Hepatocyte (in vitro differentiated cells): Measurements from ENCODE around the gene PDLIM5. TPM values are rescaled to one million over a fixed set of nuclear protein-coding genes. Genes with fewer than 3 reads are reported as not detected.
A peak's percentile ranks its signal among the peaks of the same experiment; 100 is the strongest.

ENCODE experiments used
- DNase-seq: peaks from one replicate; pipeline ENCODE4 v3.0.0-alpha.2; 2016; ENCODE audit warnings: low spot score
- H2AFZ ChIP-seq: fragments of 200-600 bp; sonication (generic); 2 replicates; pipeline ENCODE4 v1.6.0; 2016; ENCODE audit warnings: antibody characterized with exemption, mild to moderate bottlenecking
- H3K27ac ChIP-seq: fragments of 200-600 bp; sonication (generic); 2 replicates; pipeline ENCODE4 v1.5.1; 2016; ENCODE audit warnings: mild to moderate bottlenecking
- H3K27me3 ChIP-seq: fragments of 200-600 bp; sonication (generic); 2 replicates; pipeline ENCODE4 v1.6.1; 2016
- H3K36me3 ChIP-seq: fragments of 200-600 bp; sonication (generic); replicated peaks from 2 replicates; pipeline ENCODE4 v1.5.1; 2016; ENCODE audit warnings: low read depth; ENCODE audit not compliant: insufficient read depth
- H3K4me1 ChIP-seq: fragments of 200-600 bp; sonication (generic); 2 replicates; pipeline ENCODE4 v1.5.1; 2016; ENCODE audit warnings: mild to moderate bottlenecking, moderate library complexity; ENCODE audit not compliant: insufficient read depth
- H3K4me2 ChIP-seq: fragments of 200-600 bp; sonication (generic); 2 replicates; pipeline ENCODE4 v1.6.0; 2016
- H3K4me3 ChIP-seq: fragments of 200-600 bp; sonication (generic); 2 replicates; pipeline ENCODE4 v1.5.1; 2016; ENCODE audit warnings: mild to moderate bottlenecking
- H3K79me2 ChIP-seq: fragments of 200-600 bp; sonication (generic); 2 replicates; pipeline ENCODE4 v1.6.0; 2017; ENCODE audit warnings: mild to moderate bottlenecking
- H3K9me2 ChIP-seq: fragments of 200-600 bp; sonication (generic); replicated peaks from 2 replicates; pipeline ENCODE4 v1.6.0; 2017; ENCODE audit warnings: mild to moderate bottlenecking; ENCODE audit not compliant: insufficient read depth
- H3K9me3 ChIP-seq: fragments of 200-600 bp; sonication (generic); 2 replicates; pipeline ENCODE4 v1.5.1; 2016; ENCODE audit warnings: low read depth, mild to moderate bottlenecking
- H4K20me1 ChIP-seq: fragments of 200-600 bp; sonication (generic); 2 replicates; pipeline ENCODE4 v1.6.0; 2016; ENCODE audit warnings: mild to moderate bottlenecking; ENCODE audit not compliant: insufficient read depth, poor library complexity, severe bottlenecking
- EZH2 ChIP-seq: fragments of 200-600 bp; sonication (generic); IDR thresholded peaks from 2 replicates; pipeline ENCODE4 v1.6.1; 2016; ENCODE audit warnings: antibody characterized with exemption, mild to moderate bottlenecking, borderline replicate concordance
- EZH2phosphoT487 ChIP-seq: fragments of 200-600 bp; sonication (generic); IDR thresholded peaks from one replicate; pipeline ENCODE4 v1.6.1; 2018; ENCODE audit warnings: antibody characterized with exemption, mild to moderate bottlenecking, low read depth, moderate library complexity; ENCODE audit not compliant: unreplicated experiment, severe bottlenecking
- WGBS: methylation state at CpG from one replicate; pipeline ENCODE4 v1.1.6; 2016; ENCODE audit warnings: low lambda C conversion rate; ENCODE audit errors: missing lambda C conversion rate; 5-methylcytosine and 5-hydroxymethylcytosine counted together
- polyA plus RNA-seq: library from polyadenylated mRNA; unstranded; fragments of >200 nt; fragmentation: Nextera tagmentation; extraction: Ambion mirVana; gene quantifications from 2 replicates; pipeline ENCODE4 v1.2.1, GENCODE V29; 2016
- total RNA-seq: library from RNA; depleted of rRNA; stranded (reverse); fragments of >200 nt; gene quantifications from 2 replicates; pipeline ENCODE4 v1.2.3, GENCODE V29; 2014
- TF ChIP-seq, protein P1 (sequence below): fragments of 200-600 bp; sonication (generic); IDR thresholded peaks from 2 replicates; pipeline ENCODE4 v1.5.1; 2016; ENCODE audit warnings: antibody characterized with exemption, mild to moderate bottlenecking; ENCODE audit not compliant: poor library complexity

The PDLIM5 gene
- total and polyA plus RNA-seq, 2 experiments from 2014 or later, result 97.1 to 121 TPM

DNA sequence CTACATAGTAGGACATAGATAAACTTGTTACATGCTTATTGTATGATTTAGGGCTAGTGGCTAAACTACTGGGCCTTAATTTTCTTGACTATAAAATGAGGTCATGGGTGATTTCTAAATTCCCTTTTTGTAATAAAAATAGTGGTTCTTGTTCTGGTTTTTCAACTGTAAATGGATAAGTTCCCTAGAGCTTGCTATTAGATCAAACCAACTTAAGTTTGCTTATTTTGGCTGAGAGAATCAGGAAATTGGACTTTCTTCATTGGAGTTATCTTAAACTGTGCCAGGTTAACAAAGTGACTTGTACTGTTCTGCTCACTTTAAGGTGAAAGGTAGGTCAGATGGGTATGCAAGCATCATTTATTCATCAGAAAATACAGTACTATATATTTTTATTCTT, 78.3 kb downstream of the PDLIM5 start:
- Histone ChIP-seq H3K36me3 (no peaks in the 10 kb centered on the region), H3K4me3 (no peak overlapping the region), H3K4me1 (peaks cover 7% of the 10 kb centered on the region), H3K9me3 (no peaks in the 10 kb centered on the region), H3K79me2 (peaks cover 17% of the 10 kb centered on the region), H4K20me1 (no peaks in the 10 kb centered on the region), H3K9me2 (no peaks in the 10 kb centered on the region), H2AFZ (no peak overlapping the region), H3K27ac (no peak overlapping the region), H3K4me2 (no peak overlapping the region), H3K27me3 (no peaks in the 10 kb centered on the region)
- TF ChIP-seq, protein P1, sequence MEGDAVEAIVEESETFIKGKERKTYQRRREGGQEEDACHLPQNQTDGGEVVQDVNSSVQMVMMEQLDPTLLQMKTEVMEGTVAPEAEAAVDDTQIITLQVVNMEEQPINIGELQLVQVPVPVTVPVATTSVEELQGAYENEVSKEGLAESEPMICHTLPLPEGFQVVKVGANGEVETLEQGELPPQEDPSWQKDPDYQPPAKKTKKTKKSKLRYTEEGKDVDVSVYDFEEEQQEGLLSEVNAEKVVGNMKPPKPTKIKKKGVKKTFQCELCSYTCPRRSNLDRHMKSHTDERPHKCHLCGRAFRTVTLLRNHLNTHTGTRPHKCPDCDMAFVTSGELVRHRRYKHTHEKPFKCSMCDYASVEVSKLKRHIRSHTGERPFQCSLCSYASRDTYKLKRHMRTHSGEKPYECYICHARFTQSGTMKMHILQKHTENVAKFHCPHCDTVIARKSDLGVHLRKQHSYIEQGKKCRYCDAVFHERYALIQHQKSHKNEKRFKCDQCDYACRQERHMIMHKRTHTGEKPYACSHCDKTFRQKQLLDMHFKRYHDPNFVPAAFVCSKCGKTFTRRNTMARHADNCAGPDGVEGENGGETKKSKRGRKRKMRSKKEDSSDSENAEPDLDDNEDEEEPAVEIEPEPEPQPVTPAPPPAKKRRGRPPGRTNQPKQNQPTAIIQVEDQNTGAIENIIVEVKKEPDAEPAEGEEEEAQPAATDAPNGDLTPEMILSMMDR, result no peak
- TF ChIP-seq EZH2, result no peak
- TF ChIP-seq EZH2phosphoT487, result no peak
- DNase-seq, result no peak

DNA sequence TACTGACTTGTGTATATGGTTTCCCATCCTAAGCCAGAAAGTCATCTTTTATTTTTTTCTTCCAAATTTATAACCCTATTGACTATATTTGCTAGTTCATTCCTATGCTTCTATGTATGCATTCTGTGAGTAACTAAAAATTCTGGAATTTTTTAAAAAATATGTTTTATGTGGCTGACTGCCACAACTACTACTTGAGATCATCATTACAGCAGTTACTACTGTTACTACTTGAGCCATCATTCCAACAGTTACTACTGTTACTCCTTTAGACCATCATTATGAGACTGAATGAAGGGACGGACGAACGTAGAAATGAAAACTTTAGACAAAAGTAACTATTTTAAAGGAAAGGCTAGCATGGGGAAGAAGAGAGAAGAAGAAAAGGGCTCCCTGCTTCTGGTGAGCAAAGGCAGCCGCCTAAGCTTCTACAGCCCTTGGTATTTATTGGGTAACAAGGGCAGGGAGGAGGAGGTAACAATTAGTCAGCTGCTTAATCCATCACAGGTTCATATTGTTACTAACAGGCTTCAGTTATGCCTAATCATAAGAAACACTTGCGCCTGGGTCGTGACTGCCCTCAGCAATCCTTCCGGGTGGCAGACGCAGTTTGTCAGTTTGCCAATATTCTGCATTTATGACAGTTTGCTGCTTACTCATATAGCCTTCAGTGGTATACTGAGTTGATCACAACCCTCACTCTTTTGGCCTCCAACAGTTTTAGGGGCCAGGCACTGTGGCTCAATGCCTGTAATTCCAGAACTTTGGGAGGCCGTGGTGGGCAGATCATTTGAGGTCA, 80.4 kb downstream of the PDLIM5 start:
- Histone ChIP-seq H3K4me3 (no peak overlapping the region), H3K79me2 (peaks cover 28% of the 10 kb centered on the region), H3K9me3 (no peaks in the 10 kb centered on the region), H3K27me3 (no peaks in the 10 kb centered on the region), H3K36me3 (no peaks in the 10 kb centered on the region), H3K27ac (no peak overlapping the region), H2AFZ (no peak overlapping the region), H3K9me2 (no peaks in the 10 kb centered on the region), H3K4me1 (peaks cover 19% of the 10 kb centered on the region), H4K20me1 (no peaks in the 10 kb centered on the region), H3K4me2 (no peak overlapping the region)
- WGBS, result 83% methylated on average over 9 of the region's 9 CpGs
- TF ChIP-seq EZH2phosphoT487 (no peak), EZH2 (no peak)
- TF ChIP-seq, protein P1, result no peak
- no peak for DNase-seq

DNA sequence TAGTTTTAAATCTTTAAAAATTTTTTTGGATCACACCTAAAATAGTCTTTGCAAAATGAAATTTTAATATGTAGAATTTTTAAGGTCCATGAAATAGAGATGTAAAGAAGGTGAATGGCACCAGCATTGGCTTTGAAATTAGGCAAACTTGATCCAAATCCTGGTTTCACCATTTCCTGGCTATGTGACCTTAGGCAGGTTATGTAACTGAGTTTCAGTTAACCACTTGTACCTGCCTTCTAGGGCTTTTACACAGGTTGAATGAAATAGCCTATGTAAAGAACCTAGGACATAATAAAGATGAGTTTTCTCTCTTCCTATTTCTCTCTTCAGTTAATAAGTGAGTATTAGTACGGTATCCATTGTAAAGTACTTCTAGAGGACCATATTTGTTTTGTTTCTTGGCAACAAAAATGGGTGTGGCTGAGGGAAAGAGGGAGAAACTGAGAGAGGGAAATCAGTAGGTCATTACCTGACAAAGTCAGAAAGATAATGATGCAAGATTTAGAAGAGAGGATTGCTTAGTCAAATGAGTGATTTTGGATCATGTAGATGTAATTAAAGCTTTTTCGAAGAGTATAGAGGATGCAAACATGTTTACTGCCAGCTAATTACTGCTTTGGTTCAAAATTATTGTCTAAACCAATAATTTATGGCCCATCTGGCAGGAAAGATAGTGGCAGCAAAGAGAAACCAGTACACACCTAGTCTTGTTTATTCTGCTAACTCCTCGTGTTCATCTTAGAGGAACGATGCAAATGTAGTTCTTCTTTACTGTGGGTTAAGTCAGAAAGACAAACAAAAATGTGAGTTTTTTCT, 81.9 kb downstream of the PDLIM5 start:
- Histone ChIP-seq H3K36me3 (no peaks in the 10 kb centered on the region), H3K4me3 (no peak overlapping the region), H4K20me1 (no peaks in the 10 kb centered on the region), H3K27ac (peak overlapping the region; percentile 59), H3K9me2 (no peaks in the 10 kb centered on the region), H3K79me2 (peaks cover 38% of the 10 kb centered on the region), H3K9me3 (no peaks in the 10 kb centered on the region), H3K27me3 (no peaks in the 10 kb centered on the region), H3K4me1 (peaks cover 30% of the 10 kb centered on the region), H3K4me2 (peak overlapping the region; percentile 45), H2AFZ (no peak overlapping the region)
- no peak for DNase-seq
- no peak for TF ChIP-seq EZH2
- TF ChIP-seq, protein P1, result no peak
- no peak for TF ChIP-seq EZH2phosphoT487
- WGBS, result 50% methylated on average over 4 of the region's 4 CpGs
